Measurements from ENCODE around the gene LEF1.

Gene LEF1

GRCh38 chr4:108146336-108146735 lies 22.4 kb downstream of the LEF1 start:
- no peak for DNase-seq

DNA sequence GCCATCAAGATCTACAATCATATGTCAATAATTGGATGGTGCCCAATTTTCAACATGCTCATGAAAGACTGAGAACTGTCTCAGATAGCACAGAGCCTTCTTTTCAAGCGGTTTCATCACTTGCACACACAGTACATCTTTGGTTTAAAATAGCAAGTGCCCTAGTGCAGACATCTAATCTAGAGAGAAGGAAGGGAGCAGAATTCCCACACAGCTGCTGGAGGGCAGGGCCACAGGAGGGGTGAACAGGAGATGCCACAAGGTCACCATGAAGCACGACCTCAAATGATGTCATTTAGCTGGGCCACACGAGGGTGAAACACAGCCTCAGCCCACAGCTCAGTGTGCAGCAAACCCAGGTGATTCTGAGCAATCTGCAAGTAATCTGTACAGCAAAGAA lies 24.3 kb downstream of the LEF1 start:
- DNase-seq, result peak; percentile 19

GRCh38 chr4:108143515-108143914 lies 25.2 kb downstream of the LEF1 start:
- no peak for DNase-seq

- no peak for DNase-seq
Measured at GRCh38 chr4:108142870-108143269, 25.9 kb downstream of the LEF1 start.

DNA sequence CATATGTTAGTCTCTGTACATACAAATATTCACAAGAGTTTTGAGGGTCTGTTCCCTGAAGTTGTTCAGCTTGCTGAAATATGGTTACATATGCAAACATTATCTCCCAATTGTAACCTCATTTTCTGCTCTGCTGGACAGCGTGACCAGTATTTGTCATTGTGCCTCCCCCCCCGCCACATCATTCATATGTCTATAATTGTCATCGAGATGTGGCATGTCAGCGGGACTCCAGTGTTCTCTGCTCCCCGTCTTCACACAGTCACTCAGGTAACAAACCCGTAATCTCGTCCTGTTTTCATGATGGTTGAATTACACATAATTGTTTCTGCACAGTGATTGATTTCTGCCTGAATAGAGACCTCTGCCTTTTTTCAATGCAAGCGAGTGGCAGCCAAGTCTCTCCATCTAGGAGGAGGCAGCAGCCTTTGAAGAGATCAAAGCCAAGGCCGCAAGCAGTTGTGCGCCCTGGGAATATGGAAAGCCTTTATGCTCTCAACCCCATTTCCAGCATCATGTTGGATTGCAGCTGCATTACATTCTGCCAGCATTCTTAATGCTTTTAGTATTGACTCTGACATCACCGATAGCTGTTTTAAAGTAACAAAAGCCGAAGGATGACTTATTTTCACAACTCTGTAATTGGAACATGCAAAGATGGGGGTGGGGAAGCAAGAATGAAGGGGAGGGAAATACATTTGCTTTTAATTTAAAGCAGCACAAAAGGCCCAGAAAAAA lies 27.4 kb downstream of the LEF1 start:
- no peak for DNase-seq

- DNase-seq, result no peak
Measured at GRCh38 chr4:108140328-108140727, 28.4 kb downstream of the LEF1 start.

DNA sequence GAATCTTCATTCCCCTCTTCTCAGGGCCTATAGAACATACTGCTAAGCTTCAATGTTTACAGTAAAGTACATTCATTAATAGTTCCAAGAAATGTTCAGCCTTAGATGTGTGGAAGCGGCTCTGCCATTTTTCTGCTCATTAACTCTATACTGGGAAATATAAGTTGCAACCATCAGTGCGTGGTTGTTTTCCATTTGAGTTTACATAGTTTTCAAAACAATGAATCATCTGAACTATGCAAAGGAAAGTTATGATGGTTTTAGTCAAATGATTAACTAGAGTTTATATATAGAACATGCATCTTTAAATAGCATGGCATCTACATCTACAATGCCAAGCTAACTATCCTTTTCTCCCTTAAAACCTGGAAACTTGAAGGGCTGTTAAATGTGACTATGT lies 29.6 kb downstream of the LEF1 start:
- DNase-seq, result no peak

GRCh38 chr4:108135549-108136209 lies 33.1 kb downstream of the LEF1 start:
- no peak for DNase-seq

- DNase-seq, result no peak
Measured at GRCh38 chr4:108130955-108131354, 37.8 kb downstream of the LEF1 start.

GRCh38 chr4:108129196-108129595 lies 39.5 kb downstream of the LEF1 start:
- no peak for DNase-seq

GRCh38 chr4:108126806-108127205 lies 41.9 kb downstream of the LEF1 start:
- no peak for DNase-seq

DNA sequence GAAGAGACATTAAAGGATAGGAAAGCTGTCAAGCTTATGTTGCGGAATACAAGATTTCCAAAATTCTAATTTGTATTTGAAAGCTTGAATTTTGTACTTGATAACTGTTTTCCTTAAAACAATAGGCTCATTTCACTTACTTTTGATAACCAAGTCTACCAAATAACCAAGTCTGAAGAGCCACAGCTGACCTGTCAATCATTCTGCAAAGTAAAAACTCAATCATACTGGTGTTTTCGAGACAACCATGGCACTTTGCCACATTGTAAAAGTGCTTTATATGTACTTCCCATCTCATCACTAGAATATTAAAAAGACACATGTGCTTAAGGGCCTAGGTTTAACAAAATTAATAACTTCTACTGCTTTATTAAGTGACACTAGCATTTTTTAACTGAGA lies 47.9 kb downstream of the LEF1 start:
- DNase-seq, result no peak

DNA sequence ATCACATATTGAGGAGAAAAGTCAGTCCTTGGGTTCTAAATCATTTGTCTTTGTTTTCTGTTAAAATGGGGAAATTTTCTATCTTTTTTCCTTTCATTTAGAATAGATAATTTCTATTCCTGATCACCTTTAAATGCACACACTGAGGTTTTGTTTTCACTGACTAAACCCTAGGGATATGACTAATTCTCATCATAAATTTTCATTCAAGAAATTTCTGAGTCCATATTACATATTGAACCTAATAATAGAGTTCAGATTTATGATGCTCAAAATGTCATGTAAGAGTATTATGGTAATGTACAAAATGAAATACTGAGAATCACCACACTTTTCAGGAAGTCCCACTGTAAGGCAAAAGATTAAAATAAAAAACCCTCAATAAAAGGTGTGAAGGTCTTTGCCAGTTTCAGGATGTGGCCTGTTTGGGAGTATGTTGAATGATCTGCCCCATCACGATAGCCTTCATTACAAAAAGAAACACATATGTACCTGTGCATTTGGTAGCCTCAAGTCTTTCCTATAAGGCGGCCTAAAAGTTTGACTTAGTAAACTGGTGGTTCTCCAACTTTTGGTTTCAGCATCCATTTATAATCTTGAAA lies 49.4 kb downstream of the LEF1 start:
- DNase-seq, result no peak

GRCh38 chr4:108118505-108118904 lies 50.2 kb downstream of the LEF1 start:
- no peak for DNase-seq

DNA sequence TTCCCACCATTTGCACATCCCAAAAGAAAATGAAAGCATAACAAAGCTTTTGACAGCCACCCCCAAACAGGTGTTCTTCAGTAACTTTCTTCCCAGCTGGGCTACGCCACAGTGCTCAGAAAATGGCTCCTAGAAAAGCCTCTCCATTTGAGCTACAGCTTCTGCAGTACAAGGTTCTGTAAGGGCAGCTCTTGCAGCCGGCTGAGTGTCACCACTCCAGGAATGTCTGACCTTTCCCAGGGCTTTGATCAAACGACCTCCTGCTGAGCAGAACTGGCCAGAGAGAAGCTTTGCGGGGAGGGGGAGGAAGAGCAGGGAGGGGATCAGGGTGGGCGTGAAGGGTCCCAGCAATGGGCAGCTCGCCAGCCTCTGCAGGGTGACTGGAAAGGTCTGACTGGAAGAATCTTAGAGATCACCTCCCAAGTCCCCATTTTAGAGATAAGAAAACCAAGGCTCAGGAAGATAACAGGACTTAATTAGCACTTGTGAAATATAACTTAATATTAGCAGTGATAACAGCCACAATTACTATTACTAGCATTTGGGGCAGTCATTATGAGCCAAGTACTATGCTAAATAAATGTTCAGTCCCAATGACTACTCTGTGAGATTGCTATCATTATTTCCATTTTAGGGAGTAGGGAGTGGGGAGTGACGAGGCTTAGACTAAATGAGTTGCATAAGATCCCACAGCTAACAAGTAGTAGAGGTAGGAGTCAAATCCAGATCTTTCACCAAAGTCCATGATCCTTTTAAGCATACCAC lies 51.1 kb downstream of the LEF1 start:
- DNase-seq, result no peak

GRCh38 chr4:108116423-108117168 lies 52.1 kb downstream of the LEF1 start:
- no peak for DNase-seq

DNA sequence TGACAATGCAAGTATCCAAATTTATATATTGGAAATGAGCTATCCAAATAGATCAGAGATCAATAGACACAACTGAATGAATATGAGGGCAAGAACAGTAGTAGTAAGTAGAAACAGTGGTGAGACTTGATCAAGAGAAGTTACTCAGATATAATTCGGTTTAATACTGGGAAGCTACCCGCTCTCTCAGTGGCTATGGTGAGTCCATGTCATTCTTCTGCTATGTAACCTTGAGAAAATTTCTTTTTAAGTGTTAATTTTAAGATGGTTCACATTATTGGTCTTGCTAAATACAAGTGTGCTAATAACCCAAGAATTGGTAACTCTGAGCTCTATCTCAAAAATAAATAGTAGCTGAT lies 53.6 kb downstream of the LEF1 start:
- DNase-seq, result no peak

DNA sequence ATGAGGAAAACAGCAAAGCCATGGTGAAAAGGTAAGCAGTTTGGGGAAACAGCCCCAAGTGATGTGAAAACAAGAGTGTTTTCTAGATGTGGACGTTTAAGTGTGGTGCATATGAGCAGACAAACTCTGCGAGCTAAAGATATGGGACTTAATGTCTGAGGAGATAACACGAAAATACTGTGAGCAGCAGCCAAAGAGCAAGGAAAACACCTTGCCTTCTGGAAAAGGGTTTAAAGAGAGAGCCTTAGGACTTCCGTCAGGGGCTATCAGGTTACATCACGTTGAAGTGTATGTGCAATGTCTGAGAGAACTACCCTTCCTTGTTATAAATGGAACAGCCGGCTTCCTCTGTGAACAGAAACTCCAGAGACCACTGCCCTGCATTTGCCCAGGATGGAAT lies 54.2 kb downstream of the LEF1 start:
- no peak for DNase-seq

DNA sequence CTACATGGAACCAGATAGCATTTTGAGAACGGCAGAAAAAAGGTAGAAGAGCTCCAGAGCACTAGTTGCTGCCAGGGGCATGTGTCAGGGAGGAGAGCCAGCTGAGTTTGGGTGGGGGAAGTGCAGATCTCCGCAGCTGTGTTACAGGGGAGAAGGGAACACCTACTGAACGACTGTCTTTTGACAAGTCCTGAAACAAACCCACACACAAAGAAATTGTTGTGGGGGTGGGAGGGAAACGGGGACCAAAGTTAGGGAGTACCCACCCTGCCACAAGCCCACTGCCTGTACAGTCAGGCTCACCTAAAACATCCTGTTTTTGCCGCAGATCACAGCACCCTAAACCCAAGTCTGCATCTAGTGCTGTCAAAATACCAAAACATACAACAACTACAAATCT lies 55.5 kb downstream of the LEF1 start:
- DNase-seq, result peak; percentile 33

GRCh38 chr4:108111781-108112180 lies 57.0 kb downstream of the LEF1 start:
- DNase-seq, result no peak

- no peak for DNase-seq
Measured at GRCh38 chr4:108110450-108110849, 58.3 kb downstream of the LEF1 start.

- DNase-seq, result no peak
Measured at GRCh38 chr4:108109997-108110416, 58.7 kb downstream of the LEF1 start.

- DNase-seq, result no peak
Measured at GRCh38 chr4:108109111-108109510, 59.6 kb downstream of the LEF1 start.

Data from stimulated activated CD4-positive, alpha-beta T cell treated with anti-CD3 and anti-CD28 coated beads, Interleukin-12 subunit alpha, Interleukin-12 subunit beta, amount 100 ng/mL, for 4 hours (primary cell).